OCI-LY3 (cell line): ENCODE results near the gene HTRA1.

Experiments used
- H2AFZ ChIP-seq: fragments of 200-600, 300-600 bp; shearing (Covaris generic); 2 replicates; pipeline ENCODE4 v1.6.0; 2014; ENCODE audit warnings: antibody characterized with exemption, low read depth, low read length
- H3K27ac ChIP-seq: fragments of 200-600, 300-600 bp; sonication (generic); 2 replicates; pipeline ENCODE4 v1.5.1; 2014; ENCODE audit warnings: mild to moderate bottlenecking, low read length, moderate library complexity, mixed read lengths
- H3K27me3 ChIP-seq: fragments of 200-600, 300-600 bp; sonication (generic); 2 replicates; pipeline ENCODE4 v1.6.1; 2014; ENCODE audit warnings: low read depth, low read length, mixed read lengths
- H3K36me3 ChIP-seq: fragments of 200-600, 300-600 bp; sonication (generic); replicated peaks from 2 replicates; pipeline ENCODE3; 2014; ENCODE audit warnings: low read depth, low read length, mixed read lengths
- H3K4me1 ChIP-seq: fragments of 300-600, 200-600 bp; sonication (generic); 2 replicates; pipeline ENCODE4 v1.6.1; 2014; ENCODE audit warnings: low read length, mixed read lengths
- H3K4me2 ChIP-seq: fragments of 200-600, 300-600 bp; sonication (generic); 2 replicates; pipeline ENCODE4 v1.6.1; 2014; ENCODE audit warnings: low read length, mixed read lengths
- H3K4me3 ChIP-seq: fragments of 300-600, 200-600 bp; sonication (generic); 2 replicates; pipeline ENCODE4 v1.5.1; 2014; ENCODE audit warnings: antibody characterized with exemption, mild to moderate bottlenecking, low read length, moderate library complexity
- H3K79me2 ChIP-seq: fragments of 300-600, 200-600 bp; shearing (Covaris generic); 2 replicates; pipeline ENCODE4 v1.6.1; 2014; ENCODE audit warnings: mild to moderate bottlenecking, low read length, mixed read lengths
- H3K9ac ChIP-seq: fragments of 300-600, 200-600 bp; shearing (Covaris generic); 2 replicates; pipeline ENCODE4 v1.6.0; 2014; ENCODE audit warnings: mild to moderate bottlenecking, low read length, moderate library complexity
- H3K9me3 ChIP-seq: fragments of 200-600, 300-600 bp; shearing (Covaris generic); 2 replicates; pipeline ENCODE4 v1.6.1; 2014; ENCODE audit warnings: low read length, mixed read lengths; ENCODE audit not compliant: insufficient read depth
- H4K20me1 ChIP-seq: fragments of 200-600, 300-600 bp; sonication (generic); 2 replicates; pipeline ENCODE4 v1.6.1; 2016; ENCODE audit warnings: low read length, mixed read lengths; ENCODE audit not compliant: insufficient read depth
- CTCF ChIP-seq: fragments of 200-600, 300-600 bp; sonication (generic); IDR thresholded peaks from 2 replicates; pipeline ENCODE4 v1.5.1; 2014; ENCODE audit warnings: antibody characterized with exemption, low read length, low read depth
- EZH2phosphoT487 ChIP-seq: fragments of 200-600 bp; shearing (Covaris generic); IDR thresholded peaks from 2 replicates; pipeline ENCODE4 v1.6.1; 2018; ENCODE audit warnings: antibody characterized with exemption, mixed run types, low read depth

The HTRA1 gene

GRCh38 chr10:122419876-122420623 lies 41.3 kb upstream of the HTRA1 start:
- Histone ChIP-seq H2AFZ (no peak overlapping the region), H3K79me2 (no peaks in the 10 kb centered on the region), H3K27ac (no peak overlapping the region), H3K4me3 (no peak overlapping the region), H3K36me3 (no peaks in the 10 kb centered on the region), H4K20me1 (no peaks in the 10 kb centered on the region), H3K4me2 (no peak overlapping the region), H3K4me1 (no peaks in the 10 kb centered on the region), H3K27me3 (no peaks in the 10 kb centered on the region), H3K9ac (no peak overlapping the region), H3K9me3 (no peaks in the 10 kb centered on the region)
- TF ChIP-seq EZH2phosphoT487 = no peak
- TF ChIP-seq CTCF = no peak

- Histone ChIP-seq H3K36me3 (no peaks in the 10 kb centered on the region), H3K27me3 (no peaks in the 10 kb centered on the region), H3K4me2 (no peak overlapping the region)
Observed at GRCh38 chr10:122420624-122421007, 40.7 kb upstream of the HTRA1 start.

GRCh38 chr10:122421054-122421625 lies 40.2 kb upstream of the HTRA1 start:
- no peak overlapping the region for H3K4me2 ChIP-seq
- no peak overlapping the region for H2AFZ ChIP-seq
- H3K4me1 ChIP-seq = no peaks in the 10 kb centered on the region
- no peaks in the 10 kb centered on the region for H3K79me2 ChIP-seq
- TF ChIP-seq EZH2phosphoT487 = no peak
- TF ChIP-seq CTCF = no peak
- H3K9me3 ChIP-seq = no peaks in the 10 kb centered on the region
- H3K27ac ChIP-seq = no peak overlapping the region
- H3K36me3 ChIP-seq = no peaks in the 10 kb centered on the region
- H3K4me3 ChIP-seq = no peak overlapping the region
- H4K20me1 ChIP-seq = no peaks in the 10 kb centered on the region
- no peak overlapping the region for H3K9ac ChIP-seq
- H3K27me3 ChIP-seq = no peaks in the 10 kb centered on the region

More at GRCh38 chr10:122420624-122421007, 40.7 kb upstream of the HTRA1 start:
- H3K9ac ChIP-seq = no peak overlapping the region
- H3K79me2 ChIP-seq = no peaks in the 10 kb centered on the region
- H4K20me1 ChIP-seq = no peaks in the 10 kb centered on the region
- H3K4me3 ChIP-seq = no peak overlapping the region
- no peaks in the 10 kb centered on the region for H3K9me3 ChIP-seq
- TF ChIP-seq EZH2phosphoT487 (no peak), CTCF (no peak)
- no peak overlapping the region for H3K27ac ChIP-seq
- H3K4me1 ChIP-seq = no peaks in the 10 kb centered on the region
- no peak overlapping the region for H2AFZ ChIP-seq

GRCh38 chr10:122421742-122422141 lies 39.6 kb upstream of the HTRA1 start:
- Histone ChIP-seq H3K4me3 (no peak overlapping the region), H3K27me3 (no peaks in the 10 kb centered on the region), H3K4me2 (no peak overlapping the region), H3K27ac (no peak overlapping the region), H3K36me3 (no peaks in the 10 kb centered on the region), H3K79me2 (no peaks in the 10 kb centered on the region), H3K9ac (no peak overlapping the region), H4K20me1 (no peaks in the 10 kb centered on the region), H2AFZ (no peak overlapping the region), H3K4me1 (peaks cover 4% of the 10 kb centered on the region; the same call in 1 of the 2 replicates), H3K9me3 (no peaks in the 10 kb centered on the region)
- TF ChIP-seq CTCF = no peak
- TF ChIP-seq EZH2phosphoT487 = no peak
